Measurements from ENCODE around the gene CMTM2.
"Not testable (repeated sequence)": the region's sequence is repeated elsewhere in the genome, so short reads cannot be mapped to it uniquely, and the experiment has no call there.

Gene CMTM2

DNA sequence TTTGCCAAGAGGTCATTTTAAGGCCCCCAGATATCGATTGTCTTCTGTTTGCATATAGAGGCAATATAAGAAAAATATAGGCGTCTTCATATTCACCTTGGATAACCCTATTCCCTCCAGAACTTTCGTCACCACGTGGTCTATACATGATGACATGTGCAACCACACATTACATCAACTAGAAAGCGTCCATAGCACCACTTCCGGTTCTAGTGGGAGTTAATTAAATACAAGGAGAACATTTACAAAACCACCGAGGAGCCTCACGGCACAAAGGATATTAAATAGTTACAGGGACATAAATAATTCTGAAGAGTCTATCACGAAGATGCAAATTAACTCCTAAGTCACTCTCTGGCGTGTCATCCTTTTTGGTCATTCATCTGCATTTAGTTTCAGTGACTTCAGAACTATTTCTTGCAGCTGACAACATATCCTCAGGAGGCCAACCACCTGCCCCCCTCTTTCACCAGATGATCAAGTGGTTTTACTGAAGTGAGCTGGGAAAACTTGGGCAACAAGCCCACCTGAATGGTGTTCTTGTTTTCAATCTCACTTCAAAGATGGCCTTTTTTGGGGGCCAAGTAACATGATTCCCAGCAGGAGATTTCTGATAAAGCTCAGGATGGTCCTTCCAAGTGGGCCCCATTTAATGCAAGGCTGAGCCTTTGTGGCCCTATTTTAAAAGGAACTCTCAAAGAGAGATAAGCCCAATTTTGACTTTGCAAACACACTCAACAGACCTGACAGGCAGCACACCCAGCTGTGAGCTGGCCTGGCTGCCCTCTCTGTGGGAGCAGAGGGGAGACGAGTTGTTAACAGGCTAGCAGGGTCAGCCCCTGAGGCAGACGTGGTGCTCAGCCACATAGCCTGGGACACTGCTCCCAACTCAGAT, 40.5 kb downstream of the CMTM2 start:
- TF ChIP-seq, protein P1, sequence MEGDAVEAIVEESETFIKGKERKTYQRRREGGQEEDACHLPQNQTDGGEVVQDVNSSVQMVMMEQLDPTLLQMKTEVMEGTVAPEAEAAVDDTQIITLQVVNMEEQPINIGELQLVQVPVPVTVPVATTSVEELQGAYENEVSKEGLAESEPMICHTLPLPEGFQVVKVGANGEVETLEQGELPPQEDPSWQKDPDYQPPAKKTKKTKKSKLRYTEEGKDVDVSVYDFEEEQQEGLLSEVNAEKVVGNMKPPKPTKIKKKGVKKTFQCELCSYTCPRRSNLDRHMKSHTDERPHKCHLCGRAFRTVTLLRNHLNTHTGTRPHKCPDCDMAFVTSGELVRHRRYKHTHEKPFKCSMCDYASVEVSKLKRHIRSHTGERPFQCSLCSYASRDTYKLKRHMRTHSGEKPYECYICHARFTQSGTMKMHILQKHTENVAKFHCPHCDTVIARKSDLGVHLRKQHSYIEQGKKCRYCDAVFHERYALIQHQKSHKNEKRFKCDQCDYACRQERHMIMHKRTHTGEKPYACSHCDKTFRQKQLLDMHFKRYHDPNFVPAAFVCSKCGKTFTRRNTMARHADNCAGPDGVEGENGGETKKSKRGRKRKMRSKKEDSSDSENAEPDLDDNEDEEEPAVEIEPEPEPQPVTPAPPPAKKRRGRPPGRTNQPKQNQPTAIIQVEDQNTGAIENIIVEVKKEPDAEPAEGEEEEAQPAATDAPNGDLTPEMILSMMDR (IDR thresholded peaks at IDR 0.05; ENCODE audit: low read depth, low read length, missing control alignments): no peak
- no peak for DNase-seq (ENCODE audit: extremely low read depth, low read depth)
- H3K4me3 ChIP-seq (replicated peaks; ENCODE audit: low read depth, low read length): no peak overlapping the region

DNA sequence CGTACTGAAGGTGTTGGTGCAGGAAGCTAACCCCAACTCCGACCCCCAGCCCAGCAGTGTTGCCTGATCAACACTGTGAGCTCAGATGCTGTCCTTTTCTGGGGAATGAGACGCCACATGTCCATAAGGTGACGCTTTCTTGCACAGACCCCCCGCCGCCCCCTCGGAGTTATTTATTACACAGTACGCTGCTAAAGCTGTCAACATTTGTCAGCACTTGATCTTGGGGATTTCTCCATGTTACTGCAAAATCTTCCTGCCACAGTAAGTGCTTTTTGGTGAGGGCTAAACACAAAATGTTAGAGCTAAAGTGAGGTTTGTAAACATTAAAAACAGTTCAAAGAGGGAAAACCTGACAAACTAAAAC, 41.1 kb downstream of the CMTM2 start:
- no peak overlapping the region for H3K4me3 ChIP-seq (replicated peaks; ENCODE audit: low read depth, low read length)
- no peak for DNase-seq (ENCODE audit: extremely low read depth, low read depth)
- TF ChIP-seq, protein P1 (IDR thresholded peaks at IDR 0.05; ENCODE audit: low read depth, low read length, missing control alignments): no peak

DNA sequence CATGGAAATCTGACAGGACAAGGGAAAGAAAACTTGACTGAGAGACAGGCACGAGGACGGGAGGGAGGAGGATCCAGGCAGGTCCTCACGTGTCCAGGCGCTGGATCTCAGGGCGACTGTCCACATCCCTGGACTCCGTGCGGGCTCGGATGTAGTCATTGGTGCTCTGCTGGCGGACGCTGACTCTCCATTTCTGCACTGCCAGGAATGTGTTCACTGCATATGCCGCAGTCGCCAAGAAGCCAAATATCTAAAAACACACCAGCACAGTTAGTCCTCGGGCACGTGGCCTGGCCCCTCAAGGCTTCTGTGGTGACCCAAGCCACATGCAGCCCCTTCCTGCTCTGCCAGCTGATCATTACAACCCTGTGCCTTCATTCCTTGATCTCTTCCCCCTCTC, 42.7 kb downstream of the CMTM2 start:
- TF ChIP-seq, protein P1 (IDR thresholded peaks at IDR 0.05; ENCODE audit: low read depth, low read length, missing control alignments): no peak
- DNase-seq (ENCODE audit: extremely low read depth, low read depth): no peak

DNA sequence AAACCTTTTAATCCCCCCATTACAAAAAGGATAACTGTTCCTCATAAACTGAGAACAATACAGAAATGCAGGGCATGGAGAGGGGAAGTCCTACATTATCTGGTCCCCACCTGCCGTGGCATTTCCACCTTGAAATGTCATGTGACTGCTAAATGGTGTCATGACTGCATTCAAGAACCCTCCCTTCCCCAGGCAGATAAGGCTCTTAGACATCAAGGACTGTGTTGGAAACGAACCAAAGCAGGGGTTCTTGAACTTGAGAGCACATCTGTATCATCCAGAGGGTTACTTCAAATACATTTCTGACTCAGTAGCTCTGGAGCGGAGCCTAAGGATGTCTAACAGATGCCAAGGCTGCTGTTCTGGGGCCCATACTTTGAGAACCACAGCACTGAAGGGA, 43.6 kb downstream of the CMTM2 start:
- no peak overlapping the region for H3K4me3 ChIP-seq (replicated peaks; ENCODE audit: low read depth, low read length)
- DNase-seq (ENCODE audit: extremely low read depth, low read depth): no peak
- TF ChIP-seq, protein P1 (IDR thresholded peaks at IDR 0.05; ENCODE audit: low read depth, low read length, missing control alignments): no peak

More for the DNA sequence above, 42.7 kb downstream of the CMTM2 start:
- H3K4me3 ChIP-seq (replicated peaks; ENCODE audit: low read depth, low read length): no peak overlapping the region

DNA sequence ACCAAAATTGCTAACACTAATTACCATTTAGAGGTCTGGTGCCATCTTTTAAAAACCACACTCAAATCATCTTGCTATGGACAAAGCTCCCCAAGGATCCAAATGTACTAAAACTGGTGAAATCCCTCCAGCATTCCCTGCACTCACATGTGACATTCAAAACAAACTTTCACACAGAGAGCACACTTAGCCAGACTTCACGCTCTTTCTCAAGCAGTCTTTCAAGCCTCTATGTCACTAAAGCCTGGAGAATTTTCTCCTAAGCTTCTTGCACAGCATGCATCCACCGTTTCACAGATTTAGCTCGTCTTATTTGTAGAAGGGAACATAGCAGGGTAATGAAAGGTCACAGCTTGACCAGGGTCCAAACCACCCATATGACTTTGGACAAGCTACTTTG, 44.5 kb downstream of the CMTM2 start:
- no peak overlapping the region for H3K4me3 ChIP-seq (replicated peaks; ENCODE audit: low read depth, low read length)
- TF ChIP-seq, protein P1 (IDR thresholded peaks at IDR 0.05; ENCODE audit: low read depth, low read length, missing control alignments): no peak
- no peak for DNase-seq (ENCODE audit: extremely low read depth, low read depth)

DNA sequence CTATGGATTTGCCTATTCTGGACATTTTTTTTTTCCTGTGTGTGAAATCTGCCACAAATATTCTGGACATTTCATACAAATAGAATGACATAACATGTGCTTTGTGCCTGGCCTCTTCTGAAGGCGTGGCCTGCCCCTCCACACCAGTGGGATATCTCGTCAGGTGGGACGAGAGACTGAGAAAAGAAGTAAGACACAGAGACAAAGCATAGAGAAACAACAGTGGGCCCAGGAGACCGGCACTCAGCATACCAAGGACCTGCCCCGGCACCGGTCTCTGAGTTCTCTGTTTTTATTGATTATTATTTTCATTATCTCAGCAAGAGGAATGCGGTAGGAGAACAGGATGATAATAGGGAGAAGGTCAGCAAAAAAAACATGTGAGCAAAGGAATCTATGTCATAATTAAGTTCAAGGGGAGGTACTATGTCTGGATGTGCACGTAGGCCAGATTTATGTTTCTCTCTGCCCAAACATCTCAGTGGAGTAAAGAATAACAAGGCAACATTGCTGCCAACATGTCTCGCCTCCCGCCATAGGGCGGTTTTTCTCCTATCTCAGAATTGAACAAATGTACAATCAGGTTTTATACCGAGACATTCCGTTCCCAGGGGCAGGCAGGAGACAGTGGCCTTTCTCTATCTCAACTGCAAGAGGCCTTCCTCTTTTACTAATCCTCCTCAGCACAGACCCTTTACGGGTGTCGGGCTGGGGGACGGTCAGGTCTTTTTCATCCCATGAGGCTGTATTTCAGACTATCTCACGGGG, 48.5 kb downstream of the CMTM2 start:
- not testable (repeated sequence) for DNase-seq (ENCODE audit: extremely low read depth, low read depth); H3K4me3 ChIP-seq (replicated peaks; ENCODE audit: low read depth, low read length)

DNA sequence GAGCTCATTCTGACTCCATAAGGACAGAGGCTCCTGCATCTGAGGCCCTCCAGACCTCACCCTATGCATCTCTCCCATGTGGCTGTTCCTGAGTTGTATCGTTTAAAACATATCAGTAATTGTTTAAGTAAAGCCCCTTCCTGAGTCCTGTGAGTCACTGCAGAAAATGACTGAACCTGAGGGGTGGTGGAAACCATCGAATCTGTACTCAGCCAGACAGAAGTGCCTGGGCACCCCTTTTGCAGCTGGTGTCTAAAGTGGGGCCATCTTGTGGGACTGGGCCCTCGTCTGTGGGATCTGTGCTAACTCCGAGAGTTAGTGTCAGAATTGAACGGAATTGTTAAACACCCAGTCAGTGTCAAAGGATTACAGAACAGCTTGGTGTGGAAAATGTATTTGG, 50.6 kb downstream of the CMTM2 start:
- TF ChIP-seq, protein P1 (IDR thresholded peaks at IDR 0.05; ENCODE audit: low read depth, low read length, missing control alignments): no peak
- H3K4me3 ChIP-seq (replicated peaks; ENCODE audit: low read depth, low read length): no peak overlapping the region
- no peak for DNase-seq (ENCODE audit: extremely low read depth, low read depth)

DNA sequence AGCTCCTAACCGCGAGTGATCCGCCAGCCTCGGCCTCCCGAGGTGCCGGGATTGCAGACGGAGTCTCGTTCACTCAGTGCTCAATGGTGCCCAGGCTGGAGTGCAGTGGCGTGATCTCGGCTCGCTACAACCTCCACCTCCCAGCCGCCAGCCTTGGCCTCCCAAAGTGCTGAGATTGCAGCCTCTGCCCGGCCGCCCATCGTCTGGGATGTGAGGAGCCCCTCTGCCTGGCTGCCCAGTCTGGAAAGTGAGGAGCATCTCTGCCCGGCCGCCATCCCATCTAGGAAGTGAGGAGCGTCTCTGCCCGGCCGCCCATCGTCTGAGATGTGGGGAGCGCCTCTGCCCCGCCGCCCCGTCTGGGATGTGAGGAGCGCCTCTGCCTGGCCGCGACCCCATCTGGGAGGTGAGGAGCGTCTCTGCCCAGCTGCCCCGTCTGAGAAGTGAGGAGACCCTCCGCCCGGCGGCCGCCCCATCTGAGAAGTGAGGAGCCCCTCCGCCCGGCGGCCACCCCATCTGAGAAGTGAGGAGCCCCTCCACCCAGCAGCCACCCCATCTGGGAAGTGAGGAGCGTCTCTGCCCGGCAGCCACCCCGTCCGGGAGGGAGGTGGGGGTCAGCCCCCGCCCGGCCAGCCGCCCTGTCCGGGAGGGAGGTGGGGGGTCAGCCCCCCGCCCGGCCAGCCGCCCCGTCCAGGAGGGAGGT, 51.4 kb downstream of the CMTM2 start:
- not testable (repeated sequence) for H3K4me3 ChIP-seq (replicated peaks; ENCODE audit: low read depth, low read length); DNase-seq (ENCODE audit: extremely low read depth, low read depth)

DNA sequence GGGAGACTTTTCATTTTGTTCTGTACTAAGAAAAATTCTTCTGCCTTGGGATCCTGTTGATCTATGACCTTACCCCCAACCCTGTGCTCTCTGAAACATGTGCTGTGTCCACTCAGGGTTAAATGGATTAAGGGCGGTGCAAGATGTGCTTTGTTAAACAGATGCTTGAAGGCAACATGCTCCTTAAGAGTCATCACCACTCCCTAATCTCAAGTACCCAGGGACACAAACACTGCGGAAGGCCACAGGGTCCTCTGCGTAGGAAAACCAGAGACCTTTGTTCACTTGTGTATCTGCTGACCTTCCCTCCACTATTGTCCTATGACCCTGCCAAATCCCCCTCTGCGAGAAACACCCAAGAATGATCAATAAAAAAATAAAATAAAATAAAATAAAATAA, 52.3 kb downstream of the CMTM2 start:
- not testable (repeated sequence) for DNase-seq (ENCODE audit: extremely low read depth, low read depth); H3K4me3 ChIP-seq (replicated peaks; ENCODE audit: low read depth, low read length)
